ENCODE measurements around the gene CTDSPL2. TPM values are rescaled to one million over a fixed set of nuclear protein-coding genes. Genes with fewer than 3 reads are reported as not detected.
"Not testable (repeated sequence)": the region's sequence is repeated elsewhere in the genome, so short reads cannot be mapped to it uniquely, and the experiment has no call there.

The CTDSPL2 gene
- polyA plus RNA-seq, 12 donors: 36.8 to 61.2 (median 46.3) TPM; not detected in 1

GRCh38 chr15:44536962-44537734 lies 109.7 kb downstream of the CTDSPL2 start, which contains the start of gene EIF3J:
Gene EIF3J, plus strand, starts transcription at chr15:44537147. Its CDS starts 48 bp downstream, at chr15:44537195.
- DNase-seq: peak; percentile 95

- no peak for DNase-seq
Measured at GRCh38 chr15:44537735-44538240, 110.4 kb downstream of the CTDSPL2 start.

- DNase-seq: no peak
Measured at GRCh38 chr15:44541282-44541958, 114.0 kb downstream of the CTDSPL2 start.

- DNase-seq: no peak
Measured at GRCh38 chr15:44542596-44542995, 115.2 kb downstream of the CTDSPL2 start.

- DNase-seq: not testable (repeated sequence)
Measured at GRCh38 chr15:44544745-44545144, 117.3 kb downstream of the CTDSPL2 start.

- DNase-seq: no peak
Measured at GRCh38 chr15:44545913-44546802, 118.7 kb downstream of the CTDSPL2 start.

- not testable (repeated sequence) for DNase-seq
Measured at GRCh38 chr15:44549152-44549551, 121.7 kb downstream of the CTDSPL2 start.

GRCh38 chr15:44550256-44550655 lies 122.8 kb downstream of the CTDSPL2 start:
- no peak for DNase-seq

GRCh38 chr15:44550734-44551133 lies 123.3 kb downstream of the CTDSPL2 start:
- no peak for DNase-seq

GRCh38 chr15:44554934-44555723 lies 127.7 kb downstream of the CTDSPL2 start:
- no peak for DNase-seq

GRCh38 chr15:44560926-44561325 lies 133.5 kb downstream of the CTDSPL2 start:
- not testable (repeated sequence) for DNase-seq

GRCh38 chr15:44565387-44566154 lies 138.1 kb downstream of the CTDSPL2 start:
- no peak for DNase-seq

GRCh38 chr15:44566155-44566540 lies 138.7 kb downstream of the CTDSPL2 start:
- DNase-seq: no peak

- no peak for DNase-seq
Measured at GRCh38 chr15:44568338-44568737, 140.9 kb downstream of the CTDSPL2 start.

- no peak for DNase-seq
Measured at GRCh38 chr15:44569316-44569715, 141.9 kb downstream of the CTDSPL2 start.

GRCh38 chr15:44570361-44570760 lies 142.9 kb downstream of the CTDSPL2 start:
- no peak for DNase-seq

- DNase-seq: no peak
Measured at GRCh38 chr15:44573386-44573785, 146.0 kb downstream of the CTDSPL2 start.

GRCh38 chr15:44574734-44575133 lies 147.3 kb downstream of the CTDSPL2 start:
- DNase-seq: no peak

Data from muscle of arm (tissue), 12 donors.